HG02642 (cell line): ENCODE results near the gene SIAE.
"Not testable (repeated sequence)": the region's sequence is repeated elsewhere in the genome, so short reads cannot be mapped to it uniquely, and the experiment has no call there.

Experiments used
- ATAC-seq: cut with Tn5 transposase; IDR thresholded peaks from one replicate; pipeline ENCODE4 v1.9.1; 2021; ENCODE audit warnings: mild to moderate bottlenecking; ENCODE audit not compliant: unreplicated experiment, poor library complexity

The SIAE gene

DNA sequence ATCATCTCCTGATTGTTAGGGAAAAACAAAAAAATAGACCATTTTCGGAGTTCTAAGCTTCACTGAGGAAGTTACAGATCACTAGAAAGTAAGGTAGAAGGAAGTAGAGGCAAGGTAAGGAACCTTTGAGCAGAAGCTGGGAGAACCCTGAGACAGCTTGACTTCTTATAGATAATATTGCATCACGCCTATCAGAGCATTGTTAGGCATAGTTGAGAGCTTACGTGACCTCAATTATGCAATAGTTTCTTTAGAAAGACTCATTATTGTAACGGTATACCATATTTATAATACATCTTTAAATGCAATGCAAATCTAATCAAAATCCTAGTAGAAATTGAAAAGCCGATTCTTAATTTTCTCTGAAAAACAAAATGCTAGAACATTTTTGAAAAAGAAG lies 46.0 kb downstream of the SIAE start:
- no peak for ATAC-seq

DNA sequence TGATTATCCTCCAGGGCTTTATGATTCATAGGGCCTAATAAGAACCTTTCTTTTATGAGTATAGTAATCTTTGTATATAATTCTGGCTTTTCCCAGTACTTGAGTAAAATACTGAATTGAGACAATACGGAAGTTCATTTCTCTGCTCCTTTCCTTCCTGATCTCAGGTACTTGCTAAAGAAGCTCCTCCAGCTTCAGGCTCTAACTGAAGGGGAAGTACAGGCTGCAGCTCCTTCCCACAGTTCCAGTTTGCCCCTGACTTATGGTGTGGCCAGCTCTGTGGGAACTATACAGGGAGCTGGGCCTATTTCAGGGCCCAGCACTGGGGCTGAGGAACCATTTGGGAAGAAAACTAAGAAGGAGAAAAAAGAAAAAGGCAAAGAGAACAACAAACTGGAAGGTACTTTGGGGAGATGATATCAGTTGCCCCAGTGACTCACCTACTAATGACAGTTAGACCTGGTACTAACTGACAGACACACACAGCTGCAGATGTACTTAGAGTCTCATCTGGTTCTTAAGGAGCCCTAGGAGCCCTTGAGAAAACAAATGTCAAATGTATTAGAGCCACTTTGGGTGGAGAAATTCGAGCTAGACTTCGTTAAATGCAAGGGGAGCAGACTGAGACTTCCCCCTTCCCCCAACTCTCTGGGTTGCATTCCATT lies 47.9 kb downstream of the SIAE start:
- ATAC-seq, result no peak

DNA sequence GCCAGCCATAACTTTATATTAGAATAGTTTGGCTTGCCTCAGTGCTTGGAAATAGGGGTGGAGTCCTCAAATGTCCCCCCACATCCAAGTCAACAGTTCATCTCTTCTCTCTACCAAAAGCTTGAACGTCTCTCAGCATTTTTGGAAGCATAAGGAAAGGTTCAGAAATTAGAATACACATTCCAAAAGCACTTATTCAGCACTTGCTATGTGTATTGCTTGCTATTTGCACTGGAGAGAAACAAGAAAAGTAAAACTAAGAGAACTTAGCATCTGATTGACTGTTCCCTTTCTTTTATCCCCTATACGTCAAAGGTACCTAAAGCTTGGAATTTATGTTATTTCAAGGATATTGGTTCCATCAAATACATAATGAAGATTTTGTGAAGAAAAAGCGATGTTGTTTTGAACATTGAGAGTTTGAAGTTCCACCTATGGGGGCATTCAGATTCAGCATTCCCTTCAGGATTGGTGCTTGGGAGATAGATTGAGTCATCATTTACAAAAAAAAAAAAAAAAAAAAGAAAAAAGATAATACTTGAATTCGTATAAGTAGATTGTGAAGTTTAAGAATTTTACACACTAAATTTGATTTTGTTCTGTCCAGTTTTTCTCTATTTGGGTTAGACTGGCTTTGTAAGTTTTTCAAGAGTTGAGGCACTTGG lies 49.5 kb downstream of the SIAE start:
- ATAC-seq, result no peak

DNA sequence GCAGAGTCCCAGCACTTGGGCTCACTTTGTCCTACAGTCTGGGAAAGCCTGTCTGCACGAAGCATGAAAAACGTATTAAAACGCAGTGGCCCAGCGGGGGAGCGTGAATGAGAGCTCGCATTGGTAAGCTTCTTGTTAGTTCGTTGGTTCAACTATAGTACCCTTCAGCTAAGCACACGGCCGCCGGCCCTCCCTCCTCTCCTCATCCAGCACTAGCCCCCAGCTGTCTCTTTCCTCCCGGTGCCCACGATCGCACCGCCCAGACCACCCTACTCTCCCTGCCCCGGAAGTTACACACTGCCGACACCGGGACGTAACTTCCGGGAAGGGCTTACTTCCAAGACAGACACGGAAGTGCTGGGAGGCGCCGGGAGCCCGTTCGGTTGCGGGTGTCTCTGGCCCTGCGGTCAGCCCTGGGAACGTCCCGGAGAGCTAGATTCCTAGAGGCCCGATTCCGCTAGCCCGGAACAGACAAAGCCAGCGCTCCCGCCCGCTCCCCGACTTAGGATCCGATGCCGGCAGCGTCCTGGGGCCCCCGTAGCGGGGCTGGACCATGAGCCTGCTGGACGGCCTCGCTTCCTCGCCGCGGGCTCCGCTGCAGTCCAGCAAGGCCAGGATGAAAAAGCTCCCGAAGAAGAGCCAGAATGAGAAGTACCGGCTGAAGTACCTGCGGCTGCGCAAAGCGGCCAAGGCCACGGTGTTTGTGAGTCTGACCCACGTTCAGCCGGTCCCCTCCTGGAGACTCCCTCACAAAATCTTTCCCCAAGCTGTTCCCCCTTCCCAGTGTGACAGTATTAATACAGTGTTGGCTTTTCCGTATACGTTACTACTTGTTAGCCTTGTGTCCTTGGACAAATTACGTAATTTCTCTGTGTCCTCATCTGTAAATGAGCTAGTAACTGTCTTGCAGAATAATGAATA lies 50.7 kb downstream of the SIAE start, which contains the start of gene TBRG1:
Gene TBRG1, plus strand, starts transcription at position 334 of the 921 bp plus-strand sequence. Its CDS starts 220 bp downstream, at position 554.
- peak; percentile 98 for ATAC-seq

DNA sequence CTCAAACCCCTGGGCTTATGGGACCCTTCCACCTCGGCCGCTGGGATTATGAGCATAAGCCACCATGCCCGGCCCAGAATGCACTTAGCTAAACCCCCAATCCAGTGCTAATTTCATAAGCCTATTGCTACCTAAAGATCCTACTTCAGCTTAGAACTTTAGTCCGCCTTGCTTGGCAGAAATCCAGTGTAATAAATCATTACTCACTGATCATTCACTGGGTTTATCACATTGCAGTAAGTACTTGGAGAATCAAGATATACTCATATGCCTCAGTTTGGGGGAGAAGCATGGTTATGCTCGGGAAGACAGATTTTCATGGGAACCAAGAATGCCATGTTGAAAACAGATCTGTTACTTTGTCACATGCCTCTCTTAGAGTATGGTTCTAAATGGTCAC lies 54.7 kb downstream of the SIAE start:
- ATAC-seq, result no peak

DNA sequence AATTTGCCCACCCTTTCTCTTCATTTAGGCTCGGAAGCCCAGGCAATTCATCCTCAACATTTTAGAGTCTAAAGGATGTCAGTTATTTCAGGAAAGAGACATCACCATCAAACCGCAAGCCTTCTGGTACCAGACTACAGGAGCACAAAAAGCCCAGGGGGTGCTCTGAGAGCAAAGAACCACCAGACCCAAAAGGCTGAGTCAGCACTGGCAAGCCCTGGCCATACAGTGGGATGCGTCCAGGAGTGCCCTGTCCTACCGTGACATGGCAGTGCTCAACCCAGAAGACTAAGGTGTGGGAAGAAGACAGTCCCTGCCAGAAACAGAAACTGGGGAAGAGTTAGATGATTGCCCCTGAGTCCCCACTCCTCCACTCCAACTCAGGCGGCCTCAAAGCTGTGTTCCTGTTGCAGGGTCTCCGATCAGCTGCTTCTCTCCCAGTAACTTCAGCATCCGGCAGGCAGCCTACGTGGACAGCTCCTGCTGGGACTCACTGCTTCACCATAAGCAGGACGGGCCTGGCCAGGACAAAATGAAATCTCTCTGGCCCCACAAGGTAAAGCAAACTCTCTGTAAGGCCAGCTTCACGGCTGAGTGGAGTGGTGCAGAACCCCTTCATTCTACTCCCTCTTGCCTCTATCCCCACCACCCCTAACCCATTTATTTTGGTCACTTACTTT lies 60.8 kb downstream of the SIAE start:
- no peak for ATAC-seq

DNA sequence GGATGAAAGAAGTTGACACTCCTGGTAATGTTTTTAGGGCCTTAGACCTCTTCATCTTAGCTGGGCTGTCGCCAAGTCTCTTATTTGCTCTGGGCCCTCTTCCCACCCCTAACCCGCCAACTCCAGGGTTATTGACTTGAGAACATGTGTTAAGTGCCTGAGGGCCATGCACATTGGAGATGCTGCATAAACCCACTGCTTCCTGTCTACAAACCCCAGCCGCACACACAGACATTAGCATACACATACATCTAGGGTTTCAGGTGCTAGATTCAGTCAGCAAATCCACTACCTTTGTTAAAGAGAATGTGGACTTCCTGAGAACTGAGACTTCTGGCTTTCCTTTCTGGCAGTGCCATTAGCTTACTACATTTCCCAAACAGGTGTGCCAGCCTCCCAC lies 61.5 kb downstream of the SIAE start:
- ATAC-seq, result no peak

DNA sequence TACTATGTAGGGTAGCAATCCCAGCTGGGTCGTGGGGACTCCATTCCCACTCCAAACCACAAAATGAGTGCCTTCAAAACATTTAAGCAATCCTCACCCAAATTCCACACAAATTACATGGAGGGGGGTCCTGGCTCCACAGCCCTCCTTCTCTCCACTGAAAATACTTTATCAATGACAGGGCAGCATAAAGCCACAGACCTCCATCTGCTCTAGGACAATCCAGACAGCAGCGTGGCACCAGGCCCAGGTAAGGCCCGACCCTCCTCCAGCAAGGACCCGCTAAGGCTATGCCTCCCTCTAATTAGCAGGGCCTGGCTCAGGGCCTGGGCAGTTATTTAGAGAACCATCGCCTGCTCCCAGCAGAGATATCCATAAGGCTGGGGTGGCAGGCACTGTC lies 62.5 kb downstream of the SIAE start, which contains the start of gene PANX3:
Gene PANX3, plus strand, starts transcription at position 365 of the 400 bp plus-strand sequence. CDS start 129 bp downstream, outside the sequence.
- no peak for ATAC-seq

DNA sequence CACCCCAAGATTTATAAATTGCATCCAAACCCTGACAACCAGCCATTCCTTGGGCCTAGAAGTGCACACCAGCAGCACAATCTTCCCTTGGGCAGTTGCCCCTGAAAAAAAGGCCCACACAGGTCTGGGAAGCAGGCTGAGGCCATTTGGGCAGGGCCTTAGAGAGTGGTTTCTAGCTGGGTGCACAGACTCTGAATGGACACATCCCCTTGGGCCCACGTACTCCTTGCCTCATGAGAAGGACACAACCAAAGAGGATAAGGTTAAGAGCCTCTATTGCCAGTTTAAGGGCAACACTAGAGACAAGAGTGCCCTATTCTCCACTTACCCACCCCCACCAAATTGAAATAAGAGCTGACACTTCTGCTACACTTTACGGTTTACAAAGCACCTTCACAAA lies 63.2 kb downstream of the SIAE start:
- ATAC-seq, result no peak

DNA sequence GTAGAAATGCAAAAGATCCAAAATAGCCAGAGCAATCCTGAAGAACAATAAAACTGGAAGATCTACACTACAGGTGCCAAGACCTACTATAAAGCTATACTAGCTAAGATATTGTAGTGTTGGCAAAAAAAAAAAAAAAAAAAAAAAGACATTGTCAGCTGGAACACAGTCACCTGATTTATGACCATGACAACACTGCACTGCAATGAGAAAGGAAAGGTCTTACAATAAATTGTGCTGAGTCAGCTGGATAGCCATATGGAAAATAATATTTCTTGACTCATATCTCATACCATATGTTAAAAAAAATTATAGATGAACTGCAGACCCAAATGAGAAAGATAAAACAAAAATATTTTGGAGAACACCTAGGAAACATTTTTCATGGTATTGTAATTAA lies 65.4 kb downstream of the SIAE start:
- no peak for ATAC-seq

DNA sequence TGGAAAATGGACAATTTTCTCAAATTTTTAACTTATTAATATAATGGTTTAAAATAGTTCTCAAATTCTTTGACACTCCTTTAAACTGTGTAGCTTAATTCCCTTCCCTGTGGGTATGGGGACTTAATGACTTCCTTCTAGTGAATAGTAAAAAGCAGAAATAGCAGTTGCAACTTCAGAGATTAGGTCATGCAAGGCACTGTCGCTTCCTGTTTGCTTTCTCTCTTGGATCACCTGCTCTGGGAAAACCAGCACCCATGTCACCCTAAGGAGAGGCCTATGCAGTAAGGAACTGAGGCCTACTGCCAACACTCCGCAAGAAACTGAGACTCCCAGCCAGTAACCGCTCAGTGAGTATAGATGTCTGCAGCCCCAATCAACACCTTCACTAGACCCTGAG lies 67.8 kb downstream of the SIAE start:
- no peak for ATAC-seq

DNA sequence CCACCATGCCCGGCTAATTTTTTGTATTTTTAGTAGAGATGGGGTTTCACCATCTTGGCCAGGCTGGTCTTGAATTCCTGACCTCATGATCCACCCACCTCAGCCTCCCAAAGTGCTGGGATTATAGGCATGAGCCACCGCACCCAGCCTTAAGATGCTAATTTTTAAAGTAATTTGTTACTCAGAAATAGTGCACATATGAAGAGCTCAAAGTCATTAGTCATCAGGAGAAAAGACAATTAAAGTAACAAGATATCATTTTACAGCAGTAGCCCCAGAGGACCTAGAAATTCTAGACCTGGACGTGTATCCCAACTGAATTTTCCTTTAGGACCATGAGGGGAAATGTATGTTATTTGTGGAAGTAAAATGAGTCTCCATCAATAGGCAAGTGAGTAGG lies 70.8 kb downstream of the SIAE start:
- not testable (repeated sequence) for ATAC-seq

DNA sequence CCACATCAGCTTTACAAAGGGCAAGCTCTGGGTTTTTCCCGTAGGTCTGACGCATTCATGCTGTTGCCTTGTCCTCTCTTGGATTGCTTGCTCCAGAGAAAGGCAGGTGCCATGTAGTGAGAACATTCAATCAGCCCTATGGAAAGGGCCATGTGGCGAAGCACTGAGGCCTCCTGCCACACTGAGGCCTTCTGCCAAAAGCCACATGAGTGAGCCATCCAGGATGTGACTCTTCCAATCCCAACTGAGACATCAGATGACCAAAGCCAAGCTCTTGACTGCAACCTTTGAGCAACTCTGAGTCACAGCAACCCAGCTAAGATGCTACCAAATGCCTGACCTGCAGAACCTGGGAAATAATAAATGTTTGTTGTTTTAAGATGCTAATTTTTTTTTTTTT lies 71.3 kb downstream of the SIAE start:
- ATAC-seq, result no peak

DNA sequence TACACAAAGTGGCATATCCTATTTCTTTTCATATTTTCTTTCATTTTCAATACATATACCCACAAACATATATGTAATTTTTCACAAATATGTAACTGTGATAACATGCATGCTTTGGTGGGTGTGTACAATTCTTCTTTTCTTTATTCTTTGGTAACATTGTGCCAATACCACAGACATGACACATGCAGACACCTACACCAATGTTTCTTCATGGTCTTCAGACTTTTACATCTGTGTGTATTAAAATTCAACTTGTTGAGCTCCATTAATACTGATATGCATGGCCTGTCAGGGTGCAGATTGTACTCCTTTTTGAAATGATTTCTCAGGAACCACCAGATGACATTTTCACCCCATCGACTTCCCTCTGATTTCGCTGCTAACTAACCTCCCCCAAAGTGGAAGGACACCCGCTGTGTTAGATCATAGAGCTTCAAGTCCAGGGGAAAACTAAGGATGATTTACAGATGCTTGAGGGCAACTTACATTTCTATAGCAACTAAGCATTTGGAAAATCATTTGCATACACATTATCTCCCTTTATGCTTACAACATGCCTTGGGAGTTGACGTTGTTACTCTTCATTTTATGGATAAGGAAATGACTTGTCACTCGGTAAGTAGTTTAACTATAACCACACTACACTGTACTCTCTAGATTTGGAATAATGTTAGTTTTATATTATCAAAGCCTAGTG lies 72.8 kb downstream of the SIAE start:
- ATAC-seq, result no peak

DNA sequence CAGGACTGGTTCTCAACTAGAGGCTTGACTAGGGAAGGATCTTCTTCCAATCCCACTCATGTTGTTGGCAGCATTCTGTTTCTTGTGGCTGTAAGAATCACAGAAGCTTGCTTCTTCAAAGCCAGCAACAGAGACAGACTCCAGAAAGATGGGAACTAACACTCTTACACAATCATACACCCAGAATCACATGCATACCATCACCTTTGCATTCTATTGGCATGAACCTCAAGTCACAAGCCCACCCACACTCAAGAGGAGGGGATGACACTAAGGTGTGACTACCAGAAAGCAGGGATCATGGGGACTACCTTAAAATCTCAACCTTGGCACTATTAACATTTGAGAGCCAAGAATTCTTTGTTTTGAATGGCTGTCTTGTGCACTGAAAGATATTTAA lies 75.9 kb downstream of the SIAE start:
- no peak for ATAC-seq

DNA sequence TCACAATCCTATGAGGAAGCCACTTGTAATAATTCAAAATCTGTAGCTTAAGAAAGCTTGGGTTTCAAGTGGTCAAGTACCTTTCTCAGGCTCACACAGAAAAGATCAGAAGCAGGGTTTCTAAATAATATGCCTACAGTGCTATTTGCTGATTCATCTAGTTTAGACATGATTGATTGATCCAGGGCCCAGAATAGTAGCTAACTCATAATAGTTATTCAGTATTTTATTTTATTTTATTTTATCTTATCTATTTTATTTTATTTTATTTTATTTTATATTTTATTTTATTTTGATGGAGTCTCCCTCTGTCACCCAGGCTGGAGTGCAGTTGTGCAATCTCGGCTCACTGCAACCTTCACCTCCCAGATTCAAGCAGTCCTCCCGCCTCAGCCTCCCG lies 78.2 kb downstream of the SIAE start:
- no peak for ATAC-seq

DNA sequence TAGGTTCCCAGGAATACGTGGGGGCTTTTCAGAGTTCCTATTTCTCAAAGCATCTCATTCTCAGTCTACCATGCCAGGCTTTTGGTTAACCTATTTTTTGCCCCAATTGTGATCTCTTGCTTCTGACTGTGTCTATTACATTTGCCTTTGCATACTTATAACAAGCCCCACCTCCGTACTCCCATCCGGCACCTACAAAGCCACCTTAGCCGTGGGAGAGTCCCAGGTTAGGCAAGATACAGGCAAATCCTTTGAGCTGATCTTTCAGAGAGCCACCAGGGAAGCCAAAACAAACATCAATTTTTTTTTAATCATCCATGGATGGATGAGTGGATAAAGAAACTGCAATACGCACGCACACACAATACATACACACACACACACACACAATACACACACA lies 80.9 kb downstream of the SIAE start:
- no peak for ATAC-seq

DNA sequence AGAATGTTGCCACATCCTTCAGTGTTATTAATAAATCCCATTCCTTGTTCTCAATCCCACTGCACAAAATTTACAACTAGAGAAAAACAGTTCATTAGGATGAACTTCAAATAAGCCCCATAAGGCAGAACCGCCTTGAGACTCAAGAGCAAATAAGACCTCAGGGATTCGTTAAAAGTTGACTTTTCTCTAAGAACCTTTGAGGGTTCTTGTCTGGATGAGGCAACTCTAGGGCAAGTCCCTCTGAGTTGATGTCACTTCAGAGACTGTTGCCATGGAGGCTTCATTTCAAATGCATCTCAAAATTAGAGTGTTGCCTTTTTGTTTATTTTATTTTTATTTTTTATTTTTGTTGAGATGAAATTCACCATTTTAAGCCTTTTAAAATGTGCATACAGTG lies 82.1 kb downstream of the SIAE start:
- no peak for ATAC-seq

DNA sequence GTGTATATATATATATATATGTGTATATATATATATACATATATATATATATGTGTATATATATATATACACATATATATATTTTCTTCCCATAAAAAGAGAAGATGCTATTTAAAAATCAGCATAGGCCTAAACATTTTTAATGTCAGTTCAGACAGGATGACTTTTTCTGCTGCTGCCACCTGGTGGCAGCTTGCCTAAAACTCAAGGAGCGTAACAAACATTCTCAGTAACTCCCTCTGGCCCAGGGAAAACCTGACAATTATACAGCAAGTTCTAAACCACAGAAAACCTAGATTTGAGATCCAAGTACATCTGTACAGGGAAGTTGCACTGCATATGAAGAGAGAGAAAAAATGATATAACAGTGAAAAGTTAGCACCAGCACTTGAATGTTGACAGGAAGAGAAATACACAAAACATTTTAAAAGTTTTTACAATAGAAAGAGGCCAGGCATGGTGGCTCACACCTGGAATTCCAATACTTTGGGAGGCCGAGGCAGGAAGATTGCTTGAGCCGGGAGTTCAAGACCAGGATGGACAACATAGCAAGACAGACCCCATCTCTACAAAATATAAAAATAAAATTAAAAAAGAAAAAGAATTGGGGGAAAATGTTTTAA lies 87.2 kb downstream of the SIAE start:
- no peak for ATAC-seq
